K562 (cell line): Measurements from ENCODE around the gene MS4A6E. TPM values are rescaled to one million over a fixed set of nuclear protein-coding genes. Genes with fewer than 3 reads are reported as not detected.

ENCODE experiments used
- ATAC-seq: fragments of 200-7000 bp; cut with Tn5 transposase; 3 replicates; pipeline ENCODE4 v1.9.1; 2020; ENCODE audit warnings: moderate library complexity
- BruUV-seq: library from RNA; stranded (reverse); fragments of 400-500 nt; replicated peaks from 2 replicates; lab custom pipeline; 2021; lab: Mats Ljungman, UMichigan
- CTCF ChIA-PET: fragments of 300-600 bp; formaldehyde crosslinking; extraction: SDS; loops from one replicate; lab custom pipeline; 2021; ENCODE audit warnings: low intra/inter-chr PET ratio; lab: Yijun Ruan, JAX
- POLR2A ChIA-PET: fragments of 300-600, 350-650 bp; sonication (Branson Sonifier 250); formaldehyde crosslinking; extraction: SDS; loops from one replicate; lab custom pipeline; 2021; ENCODE audit warnings: antibody characterized with exemption, inconsistent platforms; lab: Yijun Ruan, JAX
- DNase-seq, 4 experiments: peaks; one replicate each; pipeline versions ENCODE4 v3.0.0 to v3.0.0-alpha.2; 2011 to 2018; ENCODE audit warnings: low spot score in 3 of 4, mixed read lengths in 3 of 4; ENCODE audit errors: extremely low read depth in 1 of 4
- FAIRE-seq: peaks from 2 replicates; lab custom pipeline; 2011; peaks lifted over from hg19 to GRCh38; lab: Jason Lieb, UNC
- H2AFZ ChIP-seq: 2 replicates; pipeline ENCODE4 v1.6.0; 2011; ENCODE audit warnings: low read depth, low read length, control low read depth, inconsistent platforms
- H3K27ac ChIP-seq: fragments of 200-600 bp; 3 replicates; pipeline ENCODE4 v1.8.0; 2011; ENCODE audit warnings: low read depth, mild to moderate bottlenecking, control low read depth, inconsistent platforms, low read length, moderate library complexity, mixed read lengths; ENCODE audit errors: extremely low read depth
- H3K27me3 ChIP-seq, 2 experiments: fragments of 300-600 bp in 1 of 2; 2 replicates in 1 of 2; 3 replicates in 1 of 2; pipeline versions ENCODE4 v1.6.0 to v1.8.0; 2011; ENCODE audit warnings: inconsistent platforms in 2 of 2, low read length in 2 of 2, mild to moderate bottlenecking in 1 of 2, mixed read lengths in 1 of 2, moderate library complexity in 1 of 2; ENCODE audit not compliant: control insufficient read depth in 2 of 2, insufficient read depth in 2 of 2
- H3K36me3 ChIP-seq: fragments of 300-600 bp; 3 replicates; pipeline ENCODE4 v1.8.0; 2011; ENCODE audit warnings: mild to moderate bottlenecking, low read length, inconsistent platforms; ENCODE audit not compliant: control insufficient read depth, insufficient read depth
- H3K4me1 ChIP-seq, 2 experiments: fragments of 200-600 bp in 1 of 2; replicated peaks in 1 of 2; 2 replicates in 1 of 2; 3 replicates in 1 of 2; pipeline versions ENCODE4 v1.5.1 to v1.8.0; 2011; ENCODE audit warnings: inconsistent platforms in 2 of 2, low read length in 2 of 2, mild to moderate bottlenecking in 1 of 2, mixed read lengths in 1 of 2, moderate library complexity in 1 of 2; ENCODE audit not compliant: control insufficient read depth in 2 of 2, insufficient read depth in 2 of 2
- H3K4me2 ChIP-seq: 2 replicates; pipeline ENCODE4 v1.6.1; 2011; ENCODE audit warnings: low read length, control low read depth, inconsistent platforms, mixed read lengths; ENCODE audit not compliant: insufficient read depth
- H3K4me3 ChIP-seq: fragments of 200-600 bp; sonication (generic), shearing (Covaris generic); 2 replicates; pipeline ENCODE4 v1.5.1; 2016; ENCODE audit warnings: control low read depth, inconsistent platforms
- H3K79me2 ChIP-seq: fragments of 200-600 bp; 3 replicates; pipeline ENCODE4 v1.8.0; 2011; ENCODE audit warnings: low read length, inconsistent platforms; ENCODE audit not compliant: control insufficient read depth, insufficient read depth
- H3K9ac ChIP-seq, 2 experiments: 2 replicates each; pipeline versions ENCODE4 v1.6.0 to v1.6.1; 2011; ENCODE audit warnings: low read depth in 2 of 2, low read length in 2 of 2, control low read depth in 1 of 2, inconsistent platforms in 1 of 2, mild to moderate bottlenecking in 1 of 2, mixed read lengths in 1 of 2; ENCODE audit not compliant: insufficient read depth in 1 of 2
- H3K9me1 ChIP-seq: one replicate; pipeline ENCODE4 v1.6.0; 2011; ENCODE audit warnings: inconsistent platforms, mild to moderate bottlenecking, low read length, moderate library complexity; ENCODE audit not compliant: control insufficient read depth, insufficient read depth
- H3K9me3 ChIP-seq: replicated peaks from 2 replicates; pipeline ENCODE4 v1.5.1; 2011; ENCODE audit warnings: low read depth, low read length, inconsistent platforms; ENCODE audit not compliant: control insufficient read depth, insufficient read depth
- H4K20me1 ChIP-seq: replicated peaks from 2 replicates; pipeline ENCODE4 v1.6.1; 2011; ENCODE audit warnings: low read length, inconsistent platforms, mixed read lengths; ENCODE audit not compliant: control insufficient read depth, insufficient read depth
- WGBS: fragments of 100-300 bp; shearing (Covaris generic); methylation state at CpG from one replicate; pipeline ENCODE4 v1.1.6; 2016; ENCODE audit warnings: low coverage, mixed read lengths; ENCODE audit not compliant: insufficient coverage; ENCODE audit errors: missing lambda C conversion rate; 5-methylcytosine and 5-hydroxymethylcytosine counted together
- in situ Hi-C: fragments of 300-500 bp; cut with MboI; formaldehyde crosslinking; loops from 4 replicates; pipeline ENCODE4 v1.15.0; 2018; ENCODE audit warnings: inconsistent platforms, mixed read lengths
- intact Hi-C: fragments of 100-400 bp; cut with micrococcal nuclease; formaldehyde crosslinking; loops from 2 replicates; pipeline ENCODE4 v1.14.2; 2022
- polyA plus RNA-seq, 8 experiments: library from polyadenylated mRNA; depleted of rRNA in 4 of 8; stranded (reverse) in 5 of 8; unstranded in 3 of 8; fragments of >200 nt; fragmentation: Nextera tagmentation in 2 of 8; fragmentation: Illumina TruSeq in 1 of 8; extraction: Ambion mirVana in 2 of 8; extraction: Trizol in 1 of 8; gene quantifications; 2 replicates each; pipeline versions ENCODE4 v1.2.1 to v1.2.3, GENCODE V29; 2011 to 2014; ENCODE audit warnings: inconsistent platforms in 1 of 8, missing spikeins in 1 of 8
- total RNA-seq, 7 experiments: library from RNA; depleted of rRNA in 6 of 7; stranded (reverse); fragments of >200 nt in 6 of 7; fragmentation: Illumina TruSeq in 2 of 7; extraction: Trizol in 2 of 7; gene quantifications; 2 replicates each; pipeline versions ENCODE4 v1.2.1 to v1.2.3, GENCODE V29; 2011 to 2021; ENCODE audit warnings: low replicate concordance in 1 of 7
- TF ChIP-seq, protein P1 (sequence below): fragments of 200-800 bp; sonication (Bioruptor generic); IDR thresholded peaks from 2 replicates; pipeline ENCODE4 v1.6.1; 2016; ENCODE audit warnings: missing genetic modification characterization, missing compliant biosample characterization
- TF ChIP-seq, protein P2 (sequence below): sonication (generic); formaldehyde crosslinking; IDR thresholded peaks from 2 replicates; pipeline ENCODE4 v1.8.0; 2022; ENCODE audit warnings: mild to moderate bottlenecking, missing genetic modification reagents
- TF ChIP-seq, protein P3 (sequence below), 3 experiments: IDR thresholded peaks in 2 of 3; conservative IDR thresholded peaks in 1 of 3; 2 replicates each; pipeline ENCODE4 v1.5.1; 2011 to 2012; ENCODE audit warnings: low read length in 3 of 3, mild to moderate bottlenecking in 3 of 3, control low read depth in 2 of 3, improper control_type of control experiment in 1 of 3, inconsistent platforms in 1 of 3, low read depth in 1 of 3, mixed read lengths in 1 of 3, moderate library complexity in 1 of 3; ENCODE audit not compliant: insufficient read depth in 2 of 3

The MS4A6E gene
- total and polyA plus RNA-seq, 9 of the 15 experiments (the other 6 are each of a cell fraction or from before 2014, with no cell fraction given) = 0.13 to 0.15 TPM; not detected in 7

DNA sequence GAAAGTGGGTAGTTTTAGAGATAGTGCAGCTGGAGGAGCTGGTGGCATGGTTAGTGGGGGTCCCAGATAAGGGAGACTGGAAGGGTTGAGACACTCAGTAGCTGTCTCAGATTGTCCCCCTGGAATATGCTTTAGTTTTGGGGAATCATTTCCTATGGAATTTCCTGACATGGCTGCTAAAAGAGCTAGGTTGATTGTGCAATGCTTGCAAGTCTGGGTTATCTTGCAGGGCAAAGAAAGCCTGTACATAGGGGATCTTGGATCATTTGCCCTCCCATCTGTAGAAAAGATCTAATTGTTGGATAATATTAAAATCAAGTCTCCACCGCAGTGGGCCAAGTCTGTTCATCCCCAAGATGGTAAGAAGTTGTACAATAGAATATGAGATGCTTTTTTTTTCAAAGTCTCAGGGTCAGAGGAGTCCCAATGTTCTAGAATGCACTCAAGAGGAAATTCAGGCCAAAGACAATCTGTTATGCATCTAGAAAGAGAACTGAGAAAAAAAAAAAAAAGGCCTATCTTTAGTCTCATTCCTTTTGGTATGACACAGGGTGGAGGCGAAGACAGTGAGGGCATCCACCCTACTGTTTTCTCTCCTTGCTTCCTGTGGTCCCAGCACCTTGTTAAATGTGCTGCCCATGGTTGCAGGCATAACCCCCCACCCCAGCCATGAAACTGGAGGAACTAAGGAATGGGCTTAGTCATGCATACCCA is 20.2 kb downstream of the MS4A6E start (continued):
- TF ChIP-seq, protein P1, sequence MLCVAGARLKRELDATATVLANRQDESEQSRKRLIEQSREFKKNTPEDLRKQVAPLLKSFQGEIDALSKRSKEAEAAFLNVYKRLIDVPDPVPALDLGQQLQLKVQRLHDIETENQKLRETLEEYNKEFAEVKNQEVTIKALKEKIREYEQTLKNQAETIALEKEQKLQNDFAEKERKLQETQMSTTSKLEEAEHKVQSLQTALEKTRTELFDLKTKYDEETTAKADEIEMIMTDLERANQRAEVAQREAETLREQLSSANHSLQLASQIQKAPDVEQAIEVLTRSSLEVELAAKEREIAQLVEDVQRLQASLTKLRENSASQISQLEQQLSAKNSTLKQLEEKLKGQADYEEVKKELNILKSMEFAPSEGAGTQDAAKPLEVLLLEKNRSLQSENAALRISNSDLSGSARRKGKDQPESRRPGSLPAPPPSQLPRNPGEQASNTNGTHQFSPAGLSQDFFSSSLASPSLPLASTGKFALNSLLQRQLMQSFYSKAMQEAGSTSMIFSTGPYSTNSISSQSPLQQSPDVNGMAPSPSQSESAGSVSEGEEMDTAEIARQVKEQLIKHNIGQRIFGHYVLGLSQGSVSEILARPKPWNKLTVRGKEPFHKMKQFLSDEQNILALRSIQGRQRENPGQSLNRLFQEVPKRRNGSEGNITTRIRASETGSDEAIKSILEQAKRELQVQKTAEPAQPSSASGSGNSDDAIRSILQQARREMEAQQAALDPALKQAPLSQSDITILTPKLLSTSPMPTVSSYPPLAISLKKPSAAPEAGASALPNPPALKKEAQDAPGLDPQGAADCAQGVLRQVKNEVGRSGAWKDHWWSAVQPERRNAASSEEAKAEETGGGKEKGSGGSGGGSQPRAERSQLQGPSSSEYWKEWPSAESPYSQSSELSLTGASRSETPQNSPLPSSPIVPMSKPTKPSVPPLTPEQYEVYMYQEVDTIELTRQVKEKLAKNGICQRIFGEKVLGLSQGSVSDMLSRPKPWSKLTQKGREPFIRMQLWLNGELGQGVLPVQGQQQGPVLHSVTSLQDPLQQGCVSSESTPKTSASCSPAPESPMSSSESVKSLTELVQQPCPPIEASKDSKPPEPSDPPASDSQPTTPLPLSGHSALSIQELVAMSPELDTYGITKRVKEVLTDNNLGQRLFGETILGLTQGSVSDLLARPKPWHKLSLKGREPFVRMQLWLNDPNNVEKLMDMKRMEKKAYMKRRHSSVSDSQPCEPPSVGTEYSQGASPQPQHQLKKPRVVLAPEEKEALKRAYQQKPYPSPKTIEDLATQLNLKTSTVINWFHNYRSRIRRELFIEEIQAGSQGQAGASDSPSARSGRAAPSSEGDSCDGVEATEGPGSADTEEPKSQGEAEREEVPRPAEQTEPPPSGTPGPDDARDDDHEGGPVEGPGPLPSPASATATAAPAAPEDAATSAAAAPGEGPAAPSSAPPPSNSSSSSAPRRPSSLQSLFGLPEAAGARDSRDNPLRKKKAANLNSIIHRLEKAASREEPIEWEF (CRISPR knock-in tag) = no peak

DNA sequence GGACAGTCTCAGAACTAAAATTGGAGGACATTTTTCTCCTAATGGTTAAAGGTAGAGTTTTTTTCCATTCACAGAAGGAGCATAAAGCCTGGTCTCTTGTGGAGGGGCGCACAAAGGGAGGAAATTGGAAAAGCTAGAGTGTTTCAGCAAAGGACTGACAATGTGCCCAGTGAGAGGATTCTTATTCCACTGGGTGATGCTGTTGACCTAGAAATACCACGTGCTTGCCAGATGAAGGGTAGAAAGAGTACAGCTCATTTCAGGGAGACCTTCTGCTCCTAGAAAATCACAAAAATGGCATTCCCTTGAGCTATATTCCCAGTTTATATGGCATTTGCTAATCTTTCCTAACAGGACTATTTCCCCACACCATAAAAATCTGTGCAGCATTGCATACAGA is 21.1 kb downstream of the MS4A6E start:
- Histone ChIP-seq H3K36me3 (no peaks in the 10 kb centered on the region), H3K4me2 (no peak overlapping the region), H3K4me3 (no peak overlapping the region), H3K27me3 (no peaks in the 10 kb centered on the region), H3K9me3 (no peaks in the 10 kb centered on the region), H3K9ac (no peak overlapping the region), H3K9me1 (no peaks in the 10 kb centered on the region), H3K27ac (no peak overlapping the region), H3K79me2 (no peaks in the 10 kb centered on the region), H4K20me1 (no peaks in the 10 kb centered on the region), H2AFZ (no peak overlapping the region), H3K4me1 (no peaks in the 10 kb centered on the region)
- in situ Hi-C loops (no loop called here), intact Hi-C loops (no loop called here)
- 2% methylated on average over 2 of the region's 2 CpGs for WGBS
- CTCF ChIA-PET = no interaction called here
- ATAC-seq (no peak), DNase-seq (no peak), FAIRE-seq (no peak)
- TF ChIP-seq, protein P2, sequence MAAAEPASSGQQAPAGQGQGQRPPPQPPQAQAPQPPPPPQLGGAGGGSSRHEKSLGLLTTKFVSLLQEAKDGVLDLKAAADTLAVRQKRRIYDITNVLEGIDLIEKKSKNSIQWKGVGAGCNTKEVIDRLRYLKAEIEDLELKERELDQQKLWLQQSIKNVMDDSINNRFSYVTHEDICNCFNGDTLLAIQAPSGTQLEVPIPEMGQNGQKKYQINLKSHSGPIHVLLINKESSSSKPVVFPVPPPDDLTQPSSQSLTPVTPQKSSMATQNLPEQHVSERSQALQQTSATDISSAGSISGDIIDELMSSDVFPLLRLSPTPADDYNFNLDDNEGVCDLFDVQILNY (CRISPR knock-in tag) = no peak
- TF ChIP-seq, protein P3, sequence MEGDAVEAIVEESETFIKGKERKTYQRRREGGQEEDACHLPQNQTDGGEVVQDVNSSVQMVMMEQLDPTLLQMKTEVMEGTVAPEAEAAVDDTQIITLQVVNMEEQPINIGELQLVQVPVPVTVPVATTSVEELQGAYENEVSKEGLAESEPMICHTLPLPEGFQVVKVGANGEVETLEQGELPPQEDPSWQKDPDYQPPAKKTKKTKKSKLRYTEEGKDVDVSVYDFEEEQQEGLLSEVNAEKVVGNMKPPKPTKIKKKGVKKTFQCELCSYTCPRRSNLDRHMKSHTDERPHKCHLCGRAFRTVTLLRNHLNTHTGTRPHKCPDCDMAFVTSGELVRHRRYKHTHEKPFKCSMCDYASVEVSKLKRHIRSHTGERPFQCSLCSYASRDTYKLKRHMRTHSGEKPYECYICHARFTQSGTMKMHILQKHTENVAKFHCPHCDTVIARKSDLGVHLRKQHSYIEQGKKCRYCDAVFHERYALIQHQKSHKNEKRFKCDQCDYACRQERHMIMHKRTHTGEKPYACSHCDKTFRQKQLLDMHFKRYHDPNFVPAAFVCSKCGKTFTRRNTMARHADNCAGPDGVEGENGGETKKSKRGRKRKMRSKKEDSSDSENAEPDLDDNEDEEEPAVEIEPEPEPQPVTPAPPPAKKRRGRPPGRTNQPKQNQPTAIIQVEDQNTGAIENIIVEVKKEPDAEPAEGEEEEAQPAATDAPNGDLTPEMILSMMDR (IDR thresholded peaks at IDR 0.05 in 2 of 3, conservative IDR thresholded peaks at IDR 0.05 in 1 of 3; ENCODE audit: insufficient read depth in 2 of 3, low read depth in 1 of 3, low read length in 3 of 3) = peak in 1 of 3 experiments; percentile 16; a peak in 1 of 6 replicates
- BruUV-seq = no TSS peak
- POLR2A ChIA-PET = no interaction called here
